HepG2 (cell line): ENCODE data around the gene DHX58. TPM values are rescaled to one million over a fixed set of nuclear protein-coding genes. Genes with fewer than 3 reads are reported as not detected.

Experiments used
- ATAC-seq: fragments of 200-7000 bp; cut with Tn5 transposase; 3 replicates; pipeline ENCODE4 v1.9.1; 2020; ENCODE audit warnings: mild to moderate bottlenecking, moderate library complexity
- BruUV-seq: library from RNA; stranded (reverse); fragments of 400-500 nt; replicated peaks from 2 replicates; lab custom pipeline; 2021; lab: Mats Ljungman, UMichigan
- CTCF ChIA-PET: fragments of 300-600 bp; formaldehyde crosslinking; extraction: SDS; loops from one replicate; lab custom pipeline; 2021; ENCODE audit warnings: low total read pairs, inconsistent platforms, low intra/inter-chr PET ratio; lab: Yijun Ruan, JAX
- POLR2A ChIA-PET: fragments of 350-600 bp; sonication (Branson Sonifier 250); formaldehyde crosslinking; loops from one replicate; lab custom pipeline; 2020; ENCODE audit warnings: antibody characterized with exemption, inconsistent platforms; lab: Yijun Ruan, JAX
- DNase-seq: peaks from one replicate; pipeline ENCODE4 v3.0.0-alpha.2; 2015; ENCODE audit warnings: low spot score
- FAIRE-seq: peaks from 3 replicates; lab custom pipeline; 2011; peaks lifted over from hg19 to GRCh38; lab: Jason Lieb, UNC
- H2AFZ ChIP-seq: one replicate; pipeline ENCODE4 v1.6.1; 2011; ENCODE audit warnings: low read length, inconsistent platforms
- H3K27ac ChIP-seq: fragments of 300-600 bp; 3 replicates; pipeline ENCODE4 v1.8.0; 2011; ENCODE audit warnings: mixed run types, mild to moderate bottlenecking, mixed read lengths, low read length, inconsistent platforms; ENCODE audit not compliant: insufficient read depth; ENCODE audit errors: extremely low read length
- H3K27me3 ChIP-seq, 2 experiments: fragments of 200-600 bp in 1 of 2; 2 replicates in 1 of 2; 3 replicates in 1 of 2; pipeline versions ENCODE4 v1.6.0 to v1.8.0; 2011; ENCODE audit warnings: low read length in 2 of 2, mild to moderate bottlenecking in 2 of 2, moderate library complexity in 2 of 2, inconsistent platforms in 1 of 2; ENCODE audit not compliant: insufficient read depth in 2 of 2, control insufficient read depth in 1 of 2
- H3K36me3 ChIP-seq, 2 experiments: fragments of 200-600 bp in 1 of 2; replicated peaks in 1 of 2; 2 replicates in 1 of 2; 3 replicates in 1 of 2; pipeline versions ENCODE4 v1.5.1 to v1.8.0; 2011; ENCODE audit warnings: low read length in 2 of 2, inconsistent platforms in 1 of 2; ENCODE audit not compliant: insufficient read depth in 2 of 2, control insufficient read depth in 1 of 2
- H3K4me1 ChIP-seq: 2 replicates; pipeline ENCODE4 v1.5.1; 2012; ENCODE audit warnings: low read length, inconsistent platforms; ENCODE audit not compliant: insufficient read depth
- H3K4me2 ChIP-seq: 2 replicates; pipeline ENCODE4 v1.6.0; 2011; ENCODE audit warnings: low read depth, low read length, inconsistent platforms
- H3K4me3 ChIP-seq, 3 experiments: fragments of 200-600 bp in 1 of 3; sonication (generic), shearing (Covaris generic) in 1 of 3; replicated peaks in 1 of 3; 2 replicates each; pipeline ENCODE4 v1.5.1; 2011 to 2016; ENCODE audit warnings: low read length in 3 of 3, inconsistent platforms in 2 of 3, low read depth in 2 of 3, mild to moderate bottlenecking in 2 of 3, control low read depth in 1 of 3, mixed read lengths in 1 of 3; ENCODE audit not compliant: insufficient read depth in 1 of 3
- H3K79me2 ChIP-seq: one replicate; pipeline ENCODE4 v1.6.1; 2011; ENCODE audit warnings: low read length, inconsistent platforms; ENCODE audit not compliant: insufficient read depth
- H3K9ac ChIP-seq: 2 replicates; pipeline ENCODE4 v1.6.0; 2011; ENCODE audit warnings: mild to moderate bottlenecking, low read depth, low read length, inconsistent platforms; ENCODE audit not compliant: insufficient read depth
- H3K9me3 ChIP-seq: 2 replicates; pipeline ENCODE4 v1.5.1; 2012; ENCODE audit warnings: mild to moderate bottlenecking, low read length
- H4K20me1 ChIP-seq: 2 replicates; pipeline ENCODE4 v1.6.0; 2011; ENCODE audit warnings: inconsistent platforms, mild to moderate bottlenecking, low read length, moderate library complexity; ENCODE audit not compliant: insufficient read depth
- GPN1 ChIP-seq: sonication (generic); formaldehyde crosslinking; IDR thresholded peaks from 2 replicates; pipeline ENCODE4 v1.5.1; 2020; ENCODE audit warnings: missing genetic modification reagents, borderline replicate concordance
- HDAC1 ChIP-seq: sonication (generic); formaldehyde crosslinking; IDR thresholded peaks from 2 replicates; pipeline ENCODE4 v1.5.1; 2020; ENCODE audit warnings: mild to moderate bottlenecking, missing genetic modification reagents
- MED8 ChIP-seq: sonication (generic); formaldehyde crosslinking; IDR thresholded peaks from 2 replicates; pipeline ENCODE4 v1.8.1; 2023; ENCODE audit warnings: mild to moderate bottlenecking, missing genetic modification reagents; ENCODE audit not compliant: insufficient replicate concordance
- PREB ChIP-seq: sonication (generic); formaldehyde crosslinking; IDR thresholded peaks from 2 replicates; pipeline ENCODE4 v1.4.0; 2020; ENCODE audit warnings: missing genetic modification reagents
- PTBP1 ChIP-seq: fragments of 200-400 bp; formaldehyde crosslinking; IDR thresholded peaks from 2 replicates; pipeline ENCODE4 v1.6.1; 2018; ENCODE audit warnings: low read length, low read depth; ENCODE audit not compliant: poor library complexity, severe bottlenecking
- SOX6 ChIP-seq, 2 experiments: fragments of 450-650 bp in 1 of 2; sonication (generic) in 1 of 2; formaldehyde crosslinking in 1 of 2; IDR thresholded peaks; 2 replicates each; pipeline versions ENCODE4 v1.4.0 to v1.6.1; 2017 to 2020; ENCODE audit warnings: antibody characterized with exemption in 1 of 2, mild to moderate bottlenecking in 1 of 2, missing genetic modification reagents in 1 of 2
- SRSF9 ChIP-seq: fragments of 200-400 bp; formaldehyde crosslinking; IDR thresholded peaks from 2 replicates; pipeline ENCODE4 v1.6.1; 2018; ENCODE audit warnings: borderline replicate concordance, mild to moderate bottlenecking, low read depth, low read length; ENCODE audit not compliant: insufficient read depth, poor library complexity, severe bottlenecking
- TGIF2 ChIP-seq: IDR thresholded peaks from 2 replicates; pipeline ENCODE4 v1.6.1; 2016; ENCODE audit warnings: control low read depth, missing compliant biosample characterization
- ZBTB25 ChIP-seq: IDR thresholded peaks from 2 replicates; pipeline ENCODE4 v1.6.1; 2018; ENCODE audit warnings: missing genetic modification reagents
- ZNF556 ChIP-seq: sonication (generic); formaldehyde crosslinking; IDR thresholded peaks from 2 replicates; pipeline ENCODE4 v1.4.0; 2020; ENCODE audit warnings: mild to moderate bottlenecking, missing genetic modification reagents, borderline replicate concordance
- ZNF777 ChIP-seq: sonication (generic); formaldehyde crosslinking; IDR thresholded peaks from 2 replicates; pipeline ENCODE4 v1.4.0; 2020; ENCODE audit warnings: missing genetic modification reagents
- ZNF891 ChIP-seq: sonication (generic); formaldehyde crosslinking; IDR thresholded peaks from 2 replicates; pipeline ENCODE4 v1.5.0; 2020; ENCODE audit warnings: mild to moderate bottlenecking, missing genetic modification reagents
- ZSCAN30 ChIP-seq: sonication (generic); formaldehyde crosslinking; IDR thresholded peaks from 2 replicates; pipeline ENCODE4 v1.5.0; 2020; ENCODE audit warnings: mild to moderate bottlenecking, missing genetic modification reagents
- WGBS: methylation state at CpG from one replicate; pipeline ENCODE4 v1.1.6; 2017; ENCODE audit warnings: low lambda C conversion rate; 5-methylcytosine and 5-hydroxymethylcytosine counted together
- in situ Hi-C: cut with HindIII; loops from 2 replicates; pipeline ENCODE4 v1.10.0; 2017; ENCODE audit warnings: low pct_unique_long_range_greater_than_20kb; ENCODE audit not compliant: extremely low pct_ligation_motif_present
- intact Hi-C: fragments of 100-400 bp; cut with micrococcal nuclease; formaldehyde crosslinking; loops from one replicate; pipeline ENCODE4 v1.10.0; 2022; ENCODE audit not compliant: unreplicated experiment
- polyA plus RNA-seq, 8 experiments: library from polyadenylated mRNA; depleted of rRNA in 3 of 8; stranded (reverse) in 7 of 8; unstranded in 1 of 8; fragments of >200 nt; fragmentation: Illumina TruSeq in 4 of 8; extraction: Trizol in 4 of 8; gene quantifications; 2 replicates each; pipeline versions ENCODE4 v1.2.1 to v1.2.3, GENCODE V29; 2011 to 2016; ENCODE audit warnings: low read depth in 4 of 8, missing spikeins in 1 of 8, mixed read lengths in 1 of 8; ENCODE audit not compliant: insufficient read depth in 1 of 8
- total RNA-seq, 5 experiments: library from RNA; depleted of rRNA; stranded (reverse); fragments of >200 nt; fragmentation: Illumina TruSeq; extraction: Trizol; gene quantifications; 2 replicates each; pipeline ENCODE4 v1.2.3, GENCODE V29; 2016; ENCODE audit warnings: low read depth in 1 of 5
- TF ChIP-seq, protein P1 (sequence below): sonication (generic); formaldehyde crosslinking; IDR thresholded peaks from 2 replicates; pipeline ENCODE4 v1.9.0; 2022; ENCODE audit warnings: low read depth, missing genetic modification reagents
- TF ChIP-seq, protein P2 (sequence below): sonication (generic); formaldehyde crosslinking; IDR thresholded peaks from 2 replicates; pipeline ENCODE4 v1.5.0; 2020; ENCODE audit warnings: missing genetic modification reagents
- TF ChIP-seq, protein P3 (sequence below): sonication (generic); formaldehyde crosslinking; IDR thresholded peaks from 2 replicates; pipeline ENCODE4 v1.8.1; 2023; ENCODE audit warnings: mild to moderate bottlenecking, moderate library complexity, missing genetic modification reagents

DHX58 gene
- total and polyA plus RNA-seq, 2 of the 13 experiments (the other 11 are each of a cell fraction or from before 2014, with no cell fraction given) = 6.7 to 7.8 TPM

- H3K27me3 ChIP-seq = peaks cover 2 to 25% of the 10 kb centered on the region in 2 experiments; a peak in 4 of 5 replicates
- intact Hi-C loops = no loop called here
- H3K4me2 ChIP-seq = peak overlapping the region; percentile 61
- H3K36me3 ChIP-seq = no peaks in the 10 kb centered on the region
- POLR2A ChIA-PET = interaction anchor here (0.7 to 1.2 kb wide), 2 partner anchors 16 to 37 kb away, joined by 3 read pairs; partner anchors contain the start of gene DHX58
- H3K79me2 ChIP-seq = no peaks in the 10 kb centered on the region
- no peak overlapping the region for H3K9ac ChIP-seq
- no peaks in the 10 kb centered on the region for H4K20me1 ChIP-seq
- peaks cover 69% of the 10 kb centered on the region for H3K4me1 ChIP-seq
- H2AFZ ChIP-seq = no peak overlapping the region
- peak; percentile 64 for DNase-seq
- peak; percentile 74 for FAIRE-seq
- CTCF ChIA-PET = no interaction called here
- H3K27ac ChIP-seq = no peak overlapping the region
- H3K9me3 ChIP-seq = no peaks in the 10 kb centered on the region
- peak; percentile 21; the same call in 2 of the 3 replicates for ATAC-seq
- 0 out of 6 replicates have a peak overlapping the region, but pooled peaks of 1 of the 3 experiments have one; percentile 12 for H3K4me3 ChIP-seq
- no TSS peak for BruUV-seq
- in situ Hi-C loops = no loop called here
- 6% methylated on average over 6 of the region's 6 CpGs for WGBS
- TF ChIP-seq ZBTB25 (no peak), ZNF891 (CRISPR knock-in tag) (no peak), ZNF777 (peak; percentile 32; the same call in 1 of the 2 replicates), MED8 (no peak), HDAC1 (CRISPR knock-in tag) (peak; percentile 32; the same call in 1 of the 2 replicates), PREB (CRISPR knock-in tag) (no peak), ZNF556 (CRISPR knock-in tag) (no peak), SRSF9 (no peak), TGIF2 (CRISPR knock-in tag) (no peak), GPN1 (CRISPR knock-in tag) (no peak), SOX6 (IDR thresholded peaks at IDR 0.05) (no peak), SOX6 (CRISPR knock-in tag; IDR thresholded peaks at IDR 0.05) (peak; percentile 54; the same call in 1 of the 2 replicates), ZSCAN30 (CRISPR knock-in tag) (no peak), PTBP1 (no peak)
- TF ChIP-seq, protein P1, sequence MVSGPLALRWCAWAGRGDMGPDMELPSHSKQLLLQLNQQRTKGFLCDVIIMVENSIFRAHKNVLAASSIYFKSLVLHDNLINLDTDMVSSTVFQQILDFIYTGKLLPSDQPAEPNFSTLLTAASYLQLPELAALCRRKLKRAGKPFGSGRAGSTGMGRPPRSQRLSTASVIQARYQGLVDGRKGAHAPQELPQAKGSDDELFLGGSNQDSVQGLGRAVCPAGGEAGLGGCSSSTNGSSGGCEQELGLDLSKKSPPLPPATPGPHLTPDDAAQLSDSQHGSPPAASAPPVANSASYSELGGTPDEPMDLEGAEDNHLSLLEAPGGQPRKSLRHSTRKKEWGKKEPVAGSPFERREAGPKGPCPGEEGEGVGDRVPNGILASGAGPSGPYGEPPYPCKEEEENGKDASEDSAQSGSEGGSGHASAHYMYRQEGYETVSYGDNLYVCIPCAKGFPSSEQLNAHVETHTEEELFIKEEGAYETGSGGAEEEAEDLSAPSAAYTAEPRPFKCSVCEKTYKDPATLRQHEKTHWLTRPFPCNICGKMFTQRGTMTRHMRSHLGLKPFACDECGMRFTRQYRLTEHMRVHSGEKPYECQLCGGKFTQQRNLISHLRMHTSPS (CRISPR knock-in tag) = no peak
- TF ChIP-seq, protein P2, sequence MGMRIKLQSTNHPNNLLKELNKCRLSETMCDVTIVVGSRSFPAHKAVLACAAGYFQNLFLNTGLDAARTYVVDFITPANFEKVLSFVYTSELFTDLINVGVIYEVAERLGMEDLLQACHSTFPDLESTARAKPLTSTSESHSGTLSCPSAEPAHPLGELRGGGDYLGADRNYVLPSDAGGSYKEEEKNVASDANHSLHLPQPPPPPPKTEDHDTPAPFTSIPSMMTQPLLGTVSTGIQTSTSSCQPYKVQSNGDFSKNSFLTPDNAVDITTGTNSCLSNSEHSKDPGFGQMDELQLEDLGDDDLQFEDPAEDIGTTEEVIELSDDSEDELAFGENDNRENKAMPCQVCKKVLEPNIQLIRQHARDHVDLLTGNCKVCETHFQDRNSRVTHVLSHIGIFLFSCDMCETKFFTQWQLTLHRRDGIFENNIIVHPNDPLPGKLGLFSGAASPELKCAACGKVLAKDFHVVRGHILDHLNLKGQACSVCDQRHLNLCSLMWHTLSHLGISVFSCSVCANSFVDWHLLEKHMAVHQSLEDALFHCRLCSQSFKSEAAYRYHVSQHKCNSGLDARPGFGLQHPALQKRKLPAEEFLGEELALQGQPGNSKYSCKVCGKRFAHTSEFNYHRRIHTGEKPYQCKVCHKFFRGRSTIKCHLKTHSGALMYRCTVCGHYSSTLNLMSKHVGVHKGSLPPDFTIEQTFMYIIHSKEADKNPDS (CRISPR knock-in tag) = no peak
- TF ChIP-seq, protein P3, sequence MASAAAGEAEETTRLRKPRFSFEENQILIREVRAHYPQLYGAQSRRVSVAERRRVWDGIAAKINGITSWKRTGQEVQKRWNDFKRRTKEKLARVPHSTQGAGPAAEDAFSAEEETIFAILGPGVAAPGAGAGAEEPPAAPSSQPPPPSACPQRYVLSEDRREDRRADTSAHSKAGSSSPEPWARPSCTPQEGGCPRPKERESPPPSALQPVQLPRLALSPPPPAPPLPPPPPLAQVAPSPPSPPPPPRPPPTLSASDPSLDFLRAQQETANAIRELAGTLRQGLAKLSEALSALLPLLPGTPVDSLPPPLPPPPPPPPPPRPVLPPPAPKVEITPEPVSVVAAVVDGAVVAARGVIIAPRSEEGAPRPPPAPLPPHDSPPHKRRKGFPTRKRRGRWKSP (CRISPR knock-in tag) = no peak
Observed at GRCh38 chr17:42075789-42076188, 36.7 kb downstream of the DHX58 start.
